Tibial nerve (tissue), 4 donors: Measurements from ENCODE around the gene CHN2. TPM values are rescaled to one million over a fixed set of nuclear protein-coding genes. Genes with fewer than 3 reads are reported as not detected.

Experiments
- DNase-seq, 2 donors: peaks; one replicate each; pipeline ENCODE4 v3.0.0-alpha.2; 2019; ENCODE audit warnings: low spot score in 2 of 2
- H3K27ac ChIP-seq, 4 donors: fragments of 200-600 bp; sonication (generic) in 3 of 4; one replicate each; pipeline ENCODE4 v1.5.1; 2017 to 2019; ENCODE audit warnings: mild to moderate bottlenecking in 1 of 4
- H3K27me3 ChIP-seq, 2 donors: fragments of 200-600 bp; sonication (generic) in 1 of 2; one replicate each; pipeline versions ENCODE4 v1.5.1 to v1.6.0; 2017 to 2019
- H3K36me3 ChIP-seq, 3 donors: fragments of 200-600 bp; sonication (generic); one replicate each; pipeline ENCODE4 v1.5.1; 2018 to 2019
- H3K4me1 ChIP-seq, 4 donors: fragments of 200-600 bp; sonication (generic) in 3 of 4; one replicate each; pipeline ENCODE4 v1.5.1; 2017 to 2019
- H3K4me3 ChIP-seq, 4 donors: fragments of 200-600 bp; sonication (generic) in 3 of 4; one replicate each; pipeline ENCODE4 v1.5.1; 2017 to 2019; ENCODE audit warnings: mild to moderate bottlenecking in 1 of 4, moderate library complexity in 1 of 4
- H3K9me3 ChIP-seq, 4 donors: fragments of 200-600 bp; sonication (generic) in 3 of 4; one replicate each; pipeline ENCODE4 v1.5.1; 2017 to 2019
- EP300 ChIP-seq, 2 donors: sonication (generic); formaldehyde crosslinking; IDR thresholded peaks; one replicate each; pipeline ENCODE4 v1.6.1; 2017; ENCODE audit warnings: antibody characterized with exemption in 2 of 2, mild to moderate bottlenecking in 1 of 2
- POLR2A ChIP-seq, 2 donors: fragments of 450-650 bp; IDR thresholded peaks; one replicate each; pipeline ENCODE4 v1.6.1; 2017; ENCODE audit warnings: antibody characterized with exemption in 2 of 2, mild to moderate bottlenecking in 2 of 2, moderate library complexity in 2 of 2
- WGBS, 2 donors: methylation state at CpG; one replicate each; pipeline ENCODE4 v1.1.5; 2018; 5-methylcytosine and 5-hydroxymethylcytosine counted together
- total RNA-seq, 4 donors: library from RNA; depleted of rRNA; stranded (reverse); fragments of >200 nt; gene quantifications; one replicate each; pipeline ENCODE4 v1.1.0, GENCODE V29; 2016
- TF ChIP-seq, protein P1 (sequence below), 5 experiments: fragments of 200-600 bp in 3 of 5; fragments of 450-650 bp in 2 of 5; sonication (generic) in 3 of 5; IDR thresholded peaks; one replicate each; pipeline ENCODE4 v1.5.1; 2016 to 2019; ENCODE audit warnings: antibody characterized with exemption in 5 of 5, mild to moderate bottlenecking in 3 of 5, moderate library complexity in 2 of 5

CHN2 gene
- total RNA-seq, 4 donors from 2014 or later = 3.9 to 12.6 (median 7.0) TPM

- DNase-seq = no peak
- TF ChIP-seq POLR2A (IDR thresholded peaks at IDR 0.05) (no peak), EP300 (IDR thresholded peaks at IDR 0.05) (no peak)
- TF ChIP-seq, protein P1, sequence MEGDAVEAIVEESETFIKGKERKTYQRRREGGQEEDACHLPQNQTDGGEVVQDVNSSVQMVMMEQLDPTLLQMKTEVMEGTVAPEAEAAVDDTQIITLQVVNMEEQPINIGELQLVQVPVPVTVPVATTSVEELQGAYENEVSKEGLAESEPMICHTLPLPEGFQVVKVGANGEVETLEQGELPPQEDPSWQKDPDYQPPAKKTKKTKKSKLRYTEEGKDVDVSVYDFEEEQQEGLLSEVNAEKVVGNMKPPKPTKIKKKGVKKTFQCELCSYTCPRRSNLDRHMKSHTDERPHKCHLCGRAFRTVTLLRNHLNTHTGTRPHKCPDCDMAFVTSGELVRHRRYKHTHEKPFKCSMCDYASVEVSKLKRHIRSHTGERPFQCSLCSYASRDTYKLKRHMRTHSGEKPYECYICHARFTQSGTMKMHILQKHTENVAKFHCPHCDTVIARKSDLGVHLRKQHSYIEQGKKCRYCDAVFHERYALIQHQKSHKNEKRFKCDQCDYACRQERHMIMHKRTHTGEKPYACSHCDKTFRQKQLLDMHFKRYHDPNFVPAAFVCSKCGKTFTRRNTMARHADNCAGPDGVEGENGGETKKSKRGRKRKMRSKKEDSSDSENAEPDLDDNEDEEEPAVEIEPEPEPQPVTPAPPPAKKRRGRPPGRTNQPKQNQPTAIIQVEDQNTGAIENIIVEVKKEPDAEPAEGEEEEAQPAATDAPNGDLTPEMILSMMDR (IDR thresholded peaks at IDR 0.05) = no peak
- H3K27ac ChIP-seq = no peak overlapping the region
- WGBS, 2 donors = 80 to 84% methylated on average over 6 of the region's 6 CpGs
- H3K4me1 ChIP-seq = peaks cover 0 to 10% (median 0%) of the 10 kb centered on the region in 4 donors
- no peaks in the 10 kb centered on the region for H3K36me3 ChIP-seq
- H3K4me3 ChIP-seq = no peak overlapping the region
- H3K27me3 ChIP-seq = no peaks in the 10 kb centered on the region
- H3K9me3 ChIP-seq = no peaks in the 10 kb centered on the region
Observed at GRCh38 chr7:29445736-29446135, 251.2 kb downstream of the CHN2 start.

GRCh38 chr7:29447828-29448227, 253.3 kb downstream of the CHN2 start:
- Histone ChIP-seq H3K27ac (no peak overlapping the region), H3K4me3 (no peak overlapping the region), H3K9me3 (no peaks in the 10 kb centered on the region), H3K4me1 (peaks cover 0 to 10% (median 0%) of the 10 kb centered on the region in 4 donors), H3K36me3 (no peaks in the 10 kb centered on the region), H3K27me3 (no peaks in the 10 kb centered on the region)
- DNase-seq = no peak
- TF ChIP-seq, protein P1 (IDR thresholded peaks at IDR 0.05) = no peak
- TF ChIP-seq POLR2A (IDR thresholded peaks at IDR 0.05) = no peak
- TF ChIP-seq EP300 (IDR thresholded peaks at IDR 0.05) = no peak
- 75 to 83% methylated on average over 3 of the region's 3 CpGs for WGBS, 2 donors

DNA sequence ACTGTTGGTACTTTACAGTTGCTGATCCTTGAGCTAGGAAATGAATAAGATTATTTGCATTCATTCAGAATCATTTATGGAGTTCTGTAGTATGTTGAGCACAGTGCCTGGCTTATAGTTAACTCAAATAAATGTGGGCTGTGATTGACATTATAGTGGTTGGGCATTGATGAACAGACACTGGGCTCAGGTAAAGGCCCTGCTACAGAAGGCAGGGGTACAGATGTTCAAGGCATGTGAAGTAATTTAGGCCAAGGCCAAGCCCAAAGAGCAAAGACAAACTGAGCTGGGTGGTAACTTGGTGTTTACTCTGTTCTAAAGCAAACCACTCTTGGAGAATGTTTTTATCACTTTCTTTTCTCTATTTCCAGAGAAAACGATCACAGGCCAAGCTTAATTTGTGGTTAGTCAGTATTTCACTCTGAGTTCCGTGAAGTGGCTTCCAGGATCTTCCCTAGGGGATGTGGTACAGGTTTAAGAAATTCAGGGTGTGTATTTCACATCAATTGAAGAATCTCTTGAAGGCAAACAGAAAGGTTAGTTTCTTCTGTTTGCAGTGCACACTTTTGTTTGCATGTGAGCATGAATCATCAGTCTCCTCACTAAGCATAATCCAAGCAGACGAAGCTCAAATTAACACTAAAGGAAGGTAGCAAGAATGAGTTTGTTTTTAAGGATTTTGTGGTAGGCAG, 255.1 kb downstream of the CHN2 start:
- Histone ChIP-seq H3K36me3 (no peaks in the 10 kb centered on the region), H3K9me3 (no peaks in the 10 kb centered on the region), H3K4me1 (peaks cover 0 to 10% (median 0%) of the 10 kb centered on the region in 4 donors), H3K4me3 (no peak overlapping the region), H3K27me3 (no peaks in the 10 kb centered on the region), H3K27ac (peak overlapping the region in 3 of 4 donors; percentile 18 to 50 (median 22))
- WGBS, 2 donors = 64 to 69% methylated on average over 3 of the region's 3 CpGs
- peak in 1 of 2 donors; percentile 50 for DNase-seq
- TF ChIP-seq POLR2A (IDR thresholded peaks at IDR 0.05) (no peak), EP300 (IDR thresholded peaks at IDR 0.05) (peak; percentile 13 to 60)
- TF ChIP-seq, protein P1 (IDR thresholded peaks at IDR 0.05) = no peak

GRCh38 chr7:29453021-29453420, 258.4 kb downstream of the CHN2 start:
- WGBS, 2 donors = 83 to 91% methylated on average over 2 of the region's 2 CpGs
- H3K4me1 ChIP-seq = peaks cover 0 to 14% (median 0%) of the 10 kb centered on the region in 4 donors
- no peaks in the 10 kb centered on the region for H3K27me3 ChIP-seq
- TF ChIP-seq, protein P1 (IDR thresholded peaks at IDR 0.05) = no peak
- TF ChIP-seq EP300 (IDR thresholded peaks at IDR 0.05) (no peak), POLR2A (IDR thresholded peaks at IDR 0.05) (no peak)
- H3K4me3 ChIP-seq = no peak overlapping the region
- H3K9me3 ChIP-seq = no peaks in the 10 kb centered on the region
- H3K36me3 ChIP-seq = no peaks in the 10 kb centered on the region
- H3K27ac ChIP-seq = no peak overlapping the region
- no peak for DNase-seq

GRCh38 chr7:29454464-29454863, 259.9 kb downstream of the CHN2 start:
- H3K9me3 ChIP-seq = no peaks in the 10 kb centered on the region
- peaks cover 0 to 6% (median 0%) of the 10 kb centered on the region in 4 donors for H3K4me1 ChIP-seq
- DNase-seq = no peak
- H3K36me3 ChIP-seq = no peaks in the 10 kb centered on the region
- no peaks in the 10 kb centered on the region for H3K27me3 ChIP-seq
- WGBS, 2 donors = 91 to 92% methylated on average over 4 of the region's 4 CpGs
- no peak overlapping the region for H3K27ac ChIP-seq
- no peak overlapping the region for H3K4me3 ChIP-seq
- no peak for TF ChIP-seq POLR2A (IDR thresholded peaks at IDR 0.05)
